ENCODE data around the gene TSEN54.

Gene TSEN54

DNA sequence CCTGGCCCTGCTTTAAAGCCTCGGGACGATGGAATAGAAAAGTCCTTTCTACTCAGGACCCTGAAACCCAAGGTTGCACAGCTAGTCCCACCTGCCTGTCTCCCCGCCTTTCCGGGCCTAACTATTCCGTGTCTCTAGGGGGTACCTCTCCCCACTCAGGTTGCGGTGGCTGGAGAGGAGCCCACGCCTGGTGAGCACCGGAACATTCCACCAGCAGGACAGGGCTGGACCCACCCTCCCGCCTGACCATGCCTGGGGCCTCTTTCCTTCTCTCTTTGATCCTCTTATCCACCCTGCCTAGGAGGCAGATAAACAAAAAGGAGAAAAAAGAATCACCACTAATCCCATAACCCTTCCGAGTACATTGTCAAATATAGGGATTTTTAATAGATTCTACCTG is 20.0 kb downstream of the TSEN54 start:
- TF ChIP-seq, protein P1, sequence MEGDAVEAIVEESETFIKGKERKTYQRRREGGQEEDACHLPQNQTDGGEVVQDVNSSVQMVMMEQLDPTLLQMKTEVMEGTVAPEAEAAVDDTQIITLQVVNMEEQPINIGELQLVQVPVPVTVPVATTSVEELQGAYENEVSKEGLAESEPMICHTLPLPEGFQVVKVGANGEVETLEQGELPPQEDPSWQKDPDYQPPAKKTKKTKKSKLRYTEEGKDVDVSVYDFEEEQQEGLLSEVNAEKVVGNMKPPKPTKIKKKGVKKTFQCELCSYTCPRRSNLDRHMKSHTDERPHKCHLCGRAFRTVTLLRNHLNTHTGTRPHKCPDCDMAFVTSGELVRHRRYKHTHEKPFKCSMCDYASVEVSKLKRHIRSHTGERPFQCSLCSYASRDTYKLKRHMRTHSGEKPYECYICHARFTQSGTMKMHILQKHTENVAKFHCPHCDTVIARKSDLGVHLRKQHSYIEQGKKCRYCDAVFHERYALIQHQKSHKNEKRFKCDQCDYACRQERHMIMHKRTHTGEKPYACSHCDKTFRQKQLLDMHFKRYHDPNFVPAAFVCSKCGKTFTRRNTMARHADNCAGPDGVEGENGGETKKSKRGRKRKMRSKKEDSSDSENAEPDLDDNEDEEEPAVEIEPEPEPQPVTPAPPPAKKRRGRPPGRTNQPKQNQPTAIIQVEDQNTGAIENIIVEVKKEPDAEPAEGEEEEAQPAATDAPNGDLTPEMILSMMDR (IDR thresholded peaks at IDR 0.05; ENCODE audit: borderline replicate concordance, insufficient read depth, low read depth, low read length), result no peak
- H3K4me3 ChIP-seq (ENCODE audit: low read depth, low read length), result no peak overlapping the region

DNA sequence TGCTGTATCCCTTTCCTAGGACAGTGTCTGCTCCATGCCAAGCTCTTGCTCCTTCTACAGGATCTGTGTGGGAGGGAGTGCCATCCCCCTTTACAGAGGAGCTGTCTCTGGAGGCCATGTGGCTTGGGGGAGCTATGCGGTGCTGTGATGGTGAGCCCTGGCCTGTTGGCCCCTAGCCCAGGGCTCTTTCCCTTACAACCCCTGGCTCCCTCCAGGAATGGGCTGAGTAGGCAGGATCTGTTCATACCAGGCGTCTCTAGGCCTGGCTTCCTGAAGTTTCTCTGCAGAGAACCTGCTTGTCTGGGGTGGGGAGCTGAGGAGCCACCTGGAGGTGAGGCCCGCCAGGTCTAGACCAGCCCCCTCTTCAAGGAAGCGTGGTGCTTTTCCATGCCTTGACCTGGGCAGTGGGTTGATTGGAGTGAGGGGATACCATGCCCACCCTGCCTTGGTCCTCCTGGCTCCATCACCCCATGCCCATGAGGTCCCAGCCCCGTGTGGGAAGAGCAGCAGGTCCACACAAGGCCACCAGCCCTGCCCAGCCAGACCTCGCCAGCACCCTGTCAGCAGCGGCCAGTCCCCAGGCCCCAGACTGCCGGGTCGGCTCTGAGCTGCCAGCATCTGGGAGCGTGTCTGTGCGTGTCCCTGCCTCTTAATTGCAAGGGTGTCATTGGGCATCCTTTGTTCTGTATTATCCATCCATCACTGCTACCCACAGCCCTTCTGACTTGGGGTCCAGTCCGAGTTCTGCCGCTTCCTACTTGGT is 23.8 kb downstream of the TSEN54 start:
- no peak overlapping the region for H3K4me3 ChIP-seq (ENCODE audit: low read depth, low read length)
- TF ChIP-seq, protein P1 (IDR thresholded peaks at IDR 0.05; ENCODE audit: borderline replicate concordance, insufficient read depth, low read depth, low read length), result no peak

DNA sequence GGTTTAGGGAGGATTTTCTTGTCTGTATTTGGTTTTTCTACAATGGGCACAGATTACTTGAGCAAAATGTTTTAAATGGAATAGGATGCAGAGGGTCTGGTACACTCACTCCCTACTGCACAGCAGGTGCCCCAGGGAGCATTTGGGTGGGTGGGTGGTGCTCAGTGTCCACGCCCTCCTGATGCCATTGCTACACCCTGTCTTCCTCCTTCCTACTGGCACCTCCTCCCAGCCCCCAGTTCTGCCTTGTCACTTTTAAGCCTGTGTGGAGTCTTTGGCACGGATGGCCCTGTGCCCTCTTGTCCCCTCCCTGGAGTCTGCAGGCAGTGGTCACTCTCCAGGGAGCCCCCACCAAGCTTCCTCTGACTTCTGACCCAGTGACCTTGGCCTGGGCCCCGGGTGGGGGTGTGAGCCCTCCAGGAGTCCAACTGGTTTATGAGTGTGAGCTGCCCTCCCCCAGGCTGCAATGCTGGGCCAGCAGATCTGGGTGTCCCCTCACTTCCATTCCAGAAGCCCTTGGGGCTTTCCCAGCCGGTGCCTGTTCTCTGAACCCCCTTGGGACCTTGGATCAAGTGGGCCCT is 24.7 kb downstream of the TSEN54 start:
- TF ChIP-seq, protein P1 (IDR thresholded peaks at IDR 0.05; ENCODE audit: borderline replicate concordance, insufficient read depth, low read depth, low read length), result no peak
- H3K4me3 ChIP-seq (ENCODE audit: low read depth, low read length), result no peak overlapping the region

DNA sequence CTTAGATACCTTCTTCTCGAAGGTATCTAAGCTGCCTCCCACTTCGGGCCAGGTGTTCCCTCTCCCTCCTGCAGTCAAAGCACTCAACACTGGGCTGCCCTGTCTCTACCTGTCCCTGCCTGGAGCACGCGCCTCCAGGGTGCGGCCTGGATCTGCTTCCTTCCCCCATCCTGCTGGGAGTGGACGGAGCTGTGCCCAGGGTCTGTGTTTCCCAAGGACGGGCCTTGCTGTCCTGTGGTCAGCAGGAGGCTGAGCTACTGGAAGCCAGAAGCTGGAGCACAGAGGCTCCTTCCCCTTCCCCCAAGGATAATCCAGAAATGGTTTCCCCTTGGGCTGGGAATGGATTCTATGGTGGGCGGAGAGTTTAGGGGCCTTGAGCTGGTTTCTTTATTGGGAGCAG is 25.9 kb downstream of the TSEN54 start:
- TF ChIP-seq, protein P1 (IDR thresholded peaks at IDR 0.05; ENCODE audit: borderline replicate concordance, insufficient read depth, low read depth, low read length), result no peak

DNA sequence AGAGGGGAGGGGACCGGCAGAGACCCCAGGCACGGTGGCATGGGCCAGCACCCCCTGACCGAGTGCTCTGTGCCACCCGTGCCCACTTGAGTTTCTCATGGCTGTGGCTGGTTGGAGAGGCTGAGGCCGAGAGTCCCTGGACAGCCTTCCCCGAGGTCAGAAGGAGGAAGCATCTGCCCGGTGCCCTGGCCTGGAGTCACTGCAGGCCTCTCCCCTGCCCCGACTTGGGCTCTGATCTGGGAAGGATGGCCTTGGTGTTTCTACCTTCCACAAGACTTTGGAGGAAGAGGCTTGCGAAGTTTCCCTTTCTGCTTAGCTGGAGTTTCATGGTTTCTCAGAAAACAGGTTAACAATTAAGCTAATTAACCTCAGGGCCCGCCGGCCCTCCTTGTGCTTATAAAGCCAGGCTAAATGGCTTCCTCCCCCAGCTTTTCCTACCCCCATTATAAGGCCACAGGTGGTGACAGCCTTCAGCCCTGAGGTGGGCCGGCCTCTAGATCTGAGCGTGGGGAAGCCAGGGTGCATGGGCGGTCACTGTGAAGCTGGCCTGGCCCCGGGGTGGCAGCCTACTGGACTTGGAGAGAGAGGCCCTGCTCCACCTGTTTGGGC is 26.5 kb downstream of the TSEN54 start:
- no peak overlapping the region for H3K4me3 ChIP-seq (ENCODE audit: low read depth, low read length)
- TF ChIP-seq, protein P1 (IDR thresholded peaks at IDR 0.05; ENCODE audit: borderline replicate concordance, insufficient read depth, low read depth, low read length), result no peak

More for the DNA sequence above, 25.9 kb downstream of the TSEN54 start:
- H3K4me3 ChIP-seq (ENCODE audit: low read depth, low read length), result no peak overlapping the region

DNA sequence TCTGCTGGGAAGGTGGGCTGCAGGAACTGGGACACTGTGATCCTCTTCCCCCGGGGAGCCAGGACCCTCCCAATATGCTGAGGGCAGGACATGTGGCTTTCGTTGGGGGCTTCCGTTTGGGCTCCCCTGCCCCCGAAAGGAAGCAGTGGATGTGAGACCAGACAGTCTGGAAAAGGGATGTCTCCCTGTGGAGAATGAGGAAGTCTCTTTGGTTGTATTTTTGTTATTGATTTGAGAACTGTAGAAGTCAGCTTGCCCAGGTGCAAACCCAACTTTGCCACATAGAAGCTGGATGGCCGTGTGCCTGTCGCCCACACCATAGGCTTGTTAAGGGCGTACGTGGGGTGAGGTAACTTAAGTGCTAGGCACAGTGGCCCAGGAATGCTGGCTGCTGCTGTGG is 27.9 kb downstream of the TSEN54 start:
- H3K4me3 ChIP-seq (ENCODE audit: low read depth, low read length), result no peak overlapping the region
- TF ChIP-seq, protein P1 (IDR thresholded peaks at IDR 0.05; ENCODE audit: borderline replicate concordance, insufficient read depth, low read depth, low read length), result no peak

Data from GM12875 (cell line).